PC-3 (cell line): ENCODE data around the gene ZNF185.

Source experiments
- CTCF ChIP-seq: fragments of 300-600 bp; sonication (generic); conservative IDR thresholded peaks from 2 replicates; pipeline ENCODE4 v1.5.1; 2017; ENCODE audit warnings: antibody characterized with exemption, low read depth, mild to moderate bottlenecking, low read length
- EZH2 ChIP-seq: fragments of 300-600 bp; sonication (generic); IDR thresholded peaks from one replicate; pipeline ENCODE4 v1.6.1; 2017; ENCODE audit warnings: antibody characterized with exemption, mild to moderate bottlenecking, low read length; ENCODE audit not compliant: unreplicated experiment

DNA sequence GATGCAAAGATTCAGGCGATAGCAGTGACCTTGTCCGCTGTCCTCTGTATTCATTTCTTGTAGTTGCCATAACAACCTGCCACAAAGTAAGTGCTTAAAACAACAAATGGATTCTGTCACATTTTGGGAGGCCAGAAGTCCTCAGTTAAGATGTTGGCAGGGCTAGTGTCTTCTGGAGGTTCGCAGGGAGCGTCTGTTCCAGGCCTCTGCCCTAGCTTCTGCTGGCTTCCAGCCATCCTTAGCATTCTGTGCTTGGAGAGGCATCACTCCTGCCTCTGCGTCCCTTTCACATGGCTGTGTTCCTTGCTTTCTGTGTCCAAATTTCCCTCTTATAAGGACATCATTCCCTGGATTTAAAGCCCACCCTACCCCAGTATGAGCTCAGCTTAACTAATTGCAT, 31.5 kb upstream of the ZNF185 start:
- TF ChIP-seq CTCF (no peak), EZH2 (no peak)
